GM12801 (cell line): ENCODE results near the gene TKT.

Experiments
- TF ChIP-seq, protein P1 (sequence below): IDR thresholded peaks from one replicate; pipeline ENCODE4 v1.5.1; 2011; ENCODE audit warnings: control low read depth; ENCODE audit not compliant: insufficient read length; ENCODE audit errors: extremely low read depth

TKT gene

DNA sequence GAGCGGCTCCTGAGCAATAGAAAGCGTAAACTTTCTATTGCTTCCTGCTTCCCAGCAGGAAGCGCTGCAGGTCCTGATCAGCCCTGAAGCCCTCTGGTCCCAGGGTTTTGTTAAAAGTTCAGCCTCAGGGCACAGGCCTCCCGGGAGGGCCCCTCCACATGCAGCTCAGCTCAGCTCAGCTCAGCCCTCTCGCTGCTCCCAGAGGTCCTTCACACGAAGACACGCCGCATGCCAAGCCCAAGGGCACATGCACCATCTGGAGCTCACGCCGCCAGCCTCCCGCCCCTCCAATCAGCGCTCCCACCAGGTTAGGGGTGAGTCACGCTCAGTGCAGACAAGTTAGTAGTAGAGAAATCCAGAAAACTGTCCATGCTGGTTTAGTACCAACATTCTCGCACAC lies 12.7 kb downstream of the TKT start:
- TF ChIP-seq, protein P1, sequence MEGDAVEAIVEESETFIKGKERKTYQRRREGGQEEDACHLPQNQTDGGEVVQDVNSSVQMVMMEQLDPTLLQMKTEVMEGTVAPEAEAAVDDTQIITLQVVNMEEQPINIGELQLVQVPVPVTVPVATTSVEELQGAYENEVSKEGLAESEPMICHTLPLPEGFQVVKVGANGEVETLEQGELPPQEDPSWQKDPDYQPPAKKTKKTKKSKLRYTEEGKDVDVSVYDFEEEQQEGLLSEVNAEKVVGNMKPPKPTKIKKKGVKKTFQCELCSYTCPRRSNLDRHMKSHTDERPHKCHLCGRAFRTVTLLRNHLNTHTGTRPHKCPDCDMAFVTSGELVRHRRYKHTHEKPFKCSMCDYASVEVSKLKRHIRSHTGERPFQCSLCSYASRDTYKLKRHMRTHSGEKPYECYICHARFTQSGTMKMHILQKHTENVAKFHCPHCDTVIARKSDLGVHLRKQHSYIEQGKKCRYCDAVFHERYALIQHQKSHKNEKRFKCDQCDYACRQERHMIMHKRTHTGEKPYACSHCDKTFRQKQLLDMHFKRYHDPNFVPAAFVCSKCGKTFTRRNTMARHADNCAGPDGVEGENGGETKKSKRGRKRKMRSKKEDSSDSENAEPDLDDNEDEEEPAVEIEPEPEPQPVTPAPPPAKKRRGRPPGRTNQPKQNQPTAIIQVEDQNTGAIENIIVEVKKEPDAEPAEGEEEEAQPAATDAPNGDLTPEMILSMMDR = no peak

- TF ChIP-seq, protein P1 = no peak
These were observed 13.2 kb downstream of the TKT start for GRCh38 chr3:53242642-53243041.

GRCh38 chr3:53242155-53242554 lies 13.7 kb downstream of the TKT start:
- TF ChIP-seq, protein P1 = no peak

GRCh38 chr3:53240989-53241972 lies 14.5 kb downstream of the TKT start:
- TF ChIP-seq, protein P1 = no peak

- TF ChIP-seq, protein P1 = no peak
These were observed 16.0 kb downstream of the TKT start for GRCh38 chr3:53239800-53240199.

GRCh38 chr3:53238886-53239285 lies 16.9 kb downstream of the TKT start:
- TF ChIP-seq, protein P1 = no peak

GRCh38 chr3:53238051-53238850 lies 17.6 kb downstream of the TKT start:
- TF ChIP-seq, protein P1 = no peak
